MM.1S (cell line): ENCODE data around the gene VPS8.

Source experiments
- EZH2 ChIP-seq: fragments of 300-600 bp; sonication (generic); optimal IDR thresholded peaks from 2 replicates; pipeline ENCODE3; 2017; ENCODE audit warnings: low read depth, mild to moderate bottlenecking, antibody characterized with exemption, low read length, mixed read lengths
- EZH2phosphoT487 ChIP-seq: fragments of 300-600 bp; sonication (generic); IDR thresholded peaks from 2 replicates; pipeline ENCODE4 v1.6.1; 2018; ENCODE audit warnings: antibody characterized with exemption, low read length
- TF ChIP-seq, protein P1 (sequence below): fragments of 300-600 bp; sonication (generic); IDR thresholded peaks from 2 replicates; pipeline ENCODE4 v1.5.1; 2016; ENCODE audit warnings: antibody characterized with exemption, low read length, mixed read lengths

DNA sequence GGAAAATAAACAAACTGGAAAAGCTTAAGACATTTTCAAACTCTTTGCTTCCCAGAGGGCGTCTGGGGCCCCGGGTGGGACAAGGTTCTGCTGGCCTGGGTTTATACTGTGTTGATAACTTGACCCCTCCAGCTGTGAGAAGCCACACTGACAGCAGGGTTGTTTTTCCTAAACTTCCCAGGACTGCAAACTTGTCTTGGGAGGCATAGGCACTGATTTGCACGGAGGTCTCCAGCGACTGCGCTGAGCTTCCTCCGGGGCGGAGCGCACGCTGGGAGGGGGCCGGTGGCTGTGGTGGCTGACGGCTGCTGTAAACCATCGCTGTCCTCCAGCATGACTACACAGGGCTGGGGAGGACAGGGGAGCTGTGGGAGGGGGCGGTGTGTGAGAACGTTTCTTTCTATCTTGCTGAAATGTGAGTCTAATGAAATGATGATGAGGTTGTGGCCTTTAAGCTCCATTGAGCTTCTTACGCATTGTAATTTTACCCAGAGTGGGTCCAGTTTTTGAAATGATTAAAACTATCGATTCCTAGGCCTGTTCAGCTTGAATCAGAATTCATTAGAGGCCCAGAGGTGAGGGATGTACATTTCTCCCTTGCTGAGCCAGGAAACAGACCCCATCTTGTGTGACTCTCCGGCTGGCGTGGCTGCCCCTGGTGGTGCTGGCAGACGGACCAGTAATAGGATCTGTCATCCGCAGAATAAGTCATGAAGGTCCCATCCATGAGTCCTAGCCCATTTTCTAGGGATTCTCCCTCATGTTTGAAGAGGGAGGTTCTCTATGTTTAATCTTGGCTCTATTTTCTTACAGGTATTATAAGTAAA is 40.5 kb upstream of the VPS8 start:
- TF ChIP-seq, protein P1, sequence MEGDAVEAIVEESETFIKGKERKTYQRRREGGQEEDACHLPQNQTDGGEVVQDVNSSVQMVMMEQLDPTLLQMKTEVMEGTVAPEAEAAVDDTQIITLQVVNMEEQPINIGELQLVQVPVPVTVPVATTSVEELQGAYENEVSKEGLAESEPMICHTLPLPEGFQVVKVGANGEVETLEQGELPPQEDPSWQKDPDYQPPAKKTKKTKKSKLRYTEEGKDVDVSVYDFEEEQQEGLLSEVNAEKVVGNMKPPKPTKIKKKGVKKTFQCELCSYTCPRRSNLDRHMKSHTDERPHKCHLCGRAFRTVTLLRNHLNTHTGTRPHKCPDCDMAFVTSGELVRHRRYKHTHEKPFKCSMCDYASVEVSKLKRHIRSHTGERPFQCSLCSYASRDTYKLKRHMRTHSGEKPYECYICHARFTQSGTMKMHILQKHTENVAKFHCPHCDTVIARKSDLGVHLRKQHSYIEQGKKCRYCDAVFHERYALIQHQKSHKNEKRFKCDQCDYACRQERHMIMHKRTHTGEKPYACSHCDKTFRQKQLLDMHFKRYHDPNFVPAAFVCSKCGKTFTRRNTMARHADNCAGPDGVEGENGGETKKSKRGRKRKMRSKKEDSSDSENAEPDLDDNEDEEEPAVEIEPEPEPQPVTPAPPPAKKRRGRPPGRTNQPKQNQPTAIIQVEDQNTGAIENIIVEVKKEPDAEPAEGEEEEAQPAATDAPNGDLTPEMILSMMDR, result no peak
- no peak for TF ChIP-seq EZH2
- no peak for TF ChIP-seq EZH2phosphoT487
